ENCODE data around the gene GTF2F2.

Gene GTF2F2

GRCh38 chr13:45141369-45141768 is 21.1 kb downstream of the GTF2F2 start:
- H3K36me3 ChIP-seq (ENCODE audit: control insufficient read depth, insufficient read depth, low read length): 0 out of 2 replicates have a peak, but pooled peaks cover 3% of the 10 kb centered on the region
- TF ChIP-seq CTCF (IDR thresholded peaks at IDR 0.05; ENCODE audit: insufficient read depth, low read length, poor library complexity, severe bottlenecking): no peak
- DNase-seq (ENCODE audit: extremely low read depth, insufficient read length): no peak
- no peaks in the 10 kb centered on the region for H3K27me3 ChIP-seq (replicated peaks; ENCODE audit: control insufficient read depth, insufficient read depth, low read length)
- no peak overlapping the region for H3K4me3 ChIP-seq (replicated peaks; ENCODE audit: low read depth, low read length)

- no peak overlapping the region for H3K4me3 ChIP-seq (replicated peaks; ENCODE audit: low read depth, low read length)
- DNase-seq (ENCODE audit: extremely low read depth, insufficient read length): no peak
- no peak for TF ChIP-seq CTCF (IDR thresholded peaks at IDR 0.05; ENCODE audit: insufficient read depth, low read length, poor library complexity, severe bottlenecking)
- no peaks in the 10 kb centered on the region for H3K36me3 ChIP-seq (ENCODE audit: control insufficient read depth, insufficient read depth, low read length)
- no peaks in the 10 kb centered on the region for H3K27me3 ChIP-seq (replicated peaks; ENCODE audit: control insufficient read depth, insufficient read depth, low read length)
Measured at GRCh38 chr13:45142440-45143345, 22.4 kb downstream of the GTF2F2 start.

- Histone ChIP-seq H3K4me3 (replicated peaks; ENCODE audit: low read depth, low read length) (no peak overlapping the region), H3K36me3 (ENCODE audit: control insufficient read depth, insufficient read depth, low read length) (no peaks in the 10 kb centered on the region), H3K27me3 (replicated peaks; ENCODE audit: control insufficient read depth, insufficient read depth, low read length) (no peaks in the 10 kb centered on the region)
- TF ChIP-seq CTCF (IDR thresholded peaks at IDR 0.05; ENCODE audit: insufficient read depth, low read length, poor library complexity, severe bottlenecking): no peak
- DNase-seq (ENCODE audit: extremely low read depth, insufficient read length): no peak
Measured at GRCh38 chr13:45143346-45143751, 23.0 kb downstream of the GTF2F2 start.

- no peaks in the 10 kb centered on the region; the same call in 1 of the 2 replicates for H3K36me3 ChIP-seq (ENCODE audit: control insufficient read depth, insufficient read depth, low read length)
- H3K27me3 ChIP-seq (replicated peaks; ENCODE audit: control insufficient read depth, insufficient read depth, low read length): no peaks in the 10 kb centered on the region
- no peak for TF ChIP-seq CTCF (IDR thresholded peaks at IDR 0.05; ENCODE audit: insufficient read depth, low read length, poor library complexity, severe bottlenecking)
- no peak for DNase-seq (ENCODE audit: extremely low read depth, insufficient read length)
- H3K4me3 ChIP-seq (replicated peaks; ENCODE audit: low read depth, low read length): no peak overlapping the region
Measured at GRCh38 chr13:45149964-45150363, 29.7 kb downstream of the GTF2F2 start.

- H3K36me3 ChIP-seq (ENCODE audit: control insufficient read depth, insufficient read depth, low read length): no peaks in the 10 kb centered on the region; the same call in none of the 2 replicates
- no peak for TF ChIP-seq CTCF (IDR thresholded peaks at IDR 0.05; ENCODE audit: insufficient read depth, low read length, poor library complexity, severe bottlenecking)
- H3K4me3 ChIP-seq (replicated peaks; ENCODE audit: low read depth, low read length): no peak overlapping the region
- no peaks in the 10 kb centered on the region for H3K27me3 ChIP-seq (replicated peaks; ENCODE audit: control insufficient read depth, insufficient read depth, low read length)
- no peak for DNase-seq (ENCODE audit: extremely low read depth, insufficient read length)
Measured at GRCh38 chr13:45156565-45157361, 36.5 kb downstream of the GTF2F2 start.

All from GM06990 (cell line).